MCF 10A (cell line): ENCODE measurements around the gene ARHGAP25. TPM values are rescaled to one million over a fixed set of nuclear protein-coding genes. Genes with fewer than 3 reads are reported as not detected.

Source experiments
- BruUV-seq: library from RNA; stranded (reverse); fragments of 400-500 nt; replicated peaks from 2 replicates; lab custom pipeline; 2021; lab: Mats Ljungman, UMichigan
- CTCF ChIA-PET: fragments of 300-600 bp; sonication (Branson Sonifier 250); formaldehyde crosslinking; extraction: SDS; loops from one replicate; lab custom pipeline; 2021; ENCODE audit warnings: antibody characterized with exemption, inconsistent platforms; lab: Yijun Ruan, JAX
- POLR2A ChIA-PET: fragments of 300-600, 350-650 bp; sonication (Branson Sonifier 250); formaldehyde crosslinking; extraction: SDS; loops from one replicate; lab custom pipeline; 2020; ENCODE audit warnings: antibody characterized with exemption, inconsistent platforms; lab: Yijun Ruan, JAX
- DNase-seq: peaks from one replicate; pipeline ENCODE4 v3.0.0-alpha.2; 2018; ENCODE audit not compliant: unreplicated experiment
- H3K27ac Mint-ChIP-seq: one replicate; pipeline ENCODE4 v1.8.0; 2022; ENCODE audit warnings: mild to moderate bottlenecking, low read depth, mixed read lengths; ENCODE audit not compliant: unreplicated experiment
- H3K27me3 Mint-ChIP-seq: one replicate; pipeline ENCODE4 v1.8.0; 2022; ENCODE audit warnings: mixed read lengths; ENCODE audit not compliant: insufficient read depth, unreplicated experiment
- H3K36me3 Mint-ChIP-seq: one replicate; pipeline ENCODE4 v1.8.0; 2022; ENCODE audit warnings: mild to moderate bottlenecking, moderate library complexity, mixed read lengths; ENCODE audit not compliant: insufficient read depth, unreplicated experiment
- H3K4me1 Mint-ChIP-seq: one replicate; pipeline ENCODE4 v1.8.0; 2022; ENCODE audit warnings: mixed read lengths; ENCODE audit not compliant: insufficient read depth, unreplicated experiment
- H3K4me3 Mint-ChIP-seq: one replicate; pipeline ENCODE4 v1.8.0; 2022; ENCODE audit warnings: mild to moderate bottlenecking, moderate library complexity, mixed read lengths; ENCODE audit not compliant: unreplicated experiment
- H3K9me3 Mint-ChIP-seq: one replicate; pipeline ENCODE4 v1.8.0; 2022; ENCODE audit warnings: mixed read lengths; ENCODE audit not compliant: unreplicated experiment
- CTCF ChIP-seq: fragments of 200-600 bp; IDR thresholded peaks from one replicate; pipeline ENCODE4 v1.8.0; 2022; ENCODE audit warnings: antibody characterized with exemption, mild to moderate bottlenecking; ENCODE audit not compliant: unreplicated experiment
- intact Hi-C: fragments of 100-400 bp; cut with micrococcal nuclease; formaldehyde crosslinking; loops from 2 replicates; pipeline ENCODE4 v1.14.1; 2022
- total RNA-seq: library from RNA; stranded (reverse); gene quantifications from 2 replicates; pipeline ENCODE4 v1.2.3, GENCODE V29; 2022

ARHGAP25 gene
- total RNA-seq, 1 experiment from 2014 or later, result 0.93 TPM

DNA sequence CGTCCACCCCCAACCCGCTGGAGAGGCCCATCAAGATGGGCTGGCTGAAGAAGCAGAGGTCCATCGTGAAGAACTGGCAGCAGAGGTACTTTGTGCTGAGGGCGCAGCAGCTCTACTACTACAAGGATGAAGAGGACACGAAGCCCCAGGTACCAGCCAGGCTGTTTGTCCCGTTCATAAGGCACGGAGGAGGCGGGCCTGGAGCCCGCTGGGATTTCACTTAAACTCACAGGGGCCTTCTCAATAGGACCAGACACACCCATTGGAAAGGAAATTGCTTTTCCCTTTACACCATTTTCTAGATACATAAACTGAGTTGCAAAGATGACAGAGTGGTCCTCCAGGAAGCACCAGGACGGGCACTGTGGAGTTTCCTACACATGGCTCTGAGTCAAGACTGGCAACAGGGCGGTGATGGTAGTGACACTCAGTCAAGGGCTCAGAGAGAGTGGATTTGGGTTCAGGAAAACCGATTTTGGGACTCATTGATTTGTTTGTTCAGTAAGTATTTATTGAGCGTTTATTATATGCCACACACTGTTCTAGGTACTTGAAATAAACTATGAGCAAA, 40.7 kb downstream of the ARHGAP25 start:
- Mint-ChIP-seq H3K4me3 (no peak overlapping the region), H3K4me1 (no peaks in the 10 kb centered on the region), H3K27me3 (no peaks in the 10 kb centered on the region), H3K36me3 (no peaks in the 10 kb centered on the region), H3K27ac (no peak overlapping the region), H3K9me3 (no peaks in the 10 kb centered on the region)
- ChIA-PET POLR2A (no interaction called here), CTCF (interaction anchor here (0.6 to 1.1 kb wide), 3 partner anchors 24 to 152 kb away, joined by 3 read pairs; no protein-coding TSS in a partner anchor)
- intact Hi-C loops, result no loop called here
- BruUV-seq, result no TSS peak
- no peak for DNase-seq
- TF ChIP-seq CTCF, result no peak

DNA sequence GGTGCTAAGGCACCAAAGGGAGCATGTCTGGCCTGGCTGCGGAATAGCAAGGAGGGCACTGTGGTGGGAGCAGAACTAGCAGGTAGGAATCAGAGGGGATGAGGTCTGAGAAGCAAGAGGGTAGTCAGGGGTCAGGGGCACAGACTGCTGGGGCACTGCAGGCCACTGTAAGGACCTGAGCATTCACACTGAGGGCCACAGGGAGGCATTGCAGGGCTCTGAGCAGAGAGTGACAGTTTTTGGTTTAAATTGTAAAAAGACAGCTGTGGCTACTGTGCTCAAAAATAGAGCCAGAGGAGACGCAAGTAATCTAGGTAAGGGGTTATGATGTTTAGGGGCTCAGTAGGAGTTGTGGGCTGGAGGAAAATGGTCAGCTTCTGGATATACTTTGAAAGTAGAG, 41.5 kb downstream of the ARHGAP25 start:
- ChIA-PET CTCF (interaction anchor here (0.6 to 1.4 kb wide), 5 partner anchors 25 to 150 kb away, joined by 3 to 6 read pairs (median 4); no protein-coding TSS in a partner anchor), POLR2A (interaction anchor here (1.5 kb wide), 1 partner anchor 34 kb away, joined by 3 read pairs; no protein-coding TSS in a partner anchor)
- Mint-ChIP-seq H3K4me3 (no peak overlapping the region), H3K36me3 (no peaks in the 10 kb centered on the region), H3K9me3 (no peaks in the 10 kb centered on the region), H3K4me1 (no peaks in the 10 kb centered on the region), H3K27ac (no peak overlapping the region), H3K27me3 (no peaks in the 10 kb centered on the region)
- BruUV-seq, result no TSS peak
- no peak for TF ChIP-seq CTCF
- intact Hi-C loops, result loop anchor here (1.0 kb wide), 1 partner anchor 61 kb away; no protein-coding TSS in a partner anchor
- DNase-seq, result no peak

DNA sequence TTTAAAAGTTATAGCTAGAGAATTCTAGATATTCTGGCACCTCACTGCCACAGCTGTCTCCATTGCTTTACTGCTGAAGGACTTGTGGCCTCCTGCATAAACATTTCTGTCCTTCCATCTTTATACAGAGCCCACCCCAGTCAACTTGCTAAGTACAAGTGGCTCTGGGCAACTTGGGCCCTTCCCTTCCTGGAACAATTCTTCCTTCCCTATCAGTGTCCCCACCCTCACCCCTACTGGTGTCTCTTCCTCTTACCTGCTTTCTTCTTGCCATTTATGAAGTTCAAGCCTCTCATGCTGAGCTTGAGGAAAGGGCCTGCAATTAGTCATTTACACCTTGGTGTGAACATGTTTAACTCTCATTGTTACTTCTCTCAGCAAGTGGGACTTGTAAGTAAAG, 45.0 kb downstream of the ARHGAP25 start:
- H3K36me3 Mint-ChIP-seq, result no peaks in the 10 kb centered on the region
- no peak overlapping the region for H3K4me3 Mint-ChIP-seq
- ChIA-PET CTCF (interaction anchor here (0.6 to 1.0 kb wide), 4 partner anchors 14 to 184 kb away, joined by 3 to 4 read pairs (median 3); no protein-coding TSS in a partner anchor), POLR2A (interaction anchor here (0.9 kb wide), 1 partner anchor 13 kb away, joined by 4 read pairs; no protein-coding TSS in a partner anchor)
- no peak for DNase-seq
- no peaks in the 10 kb centered on the region for H3K9me3 Mint-ChIP-seq
- H3K27me3 Mint-ChIP-seq, result no peaks in the 10 kb centered on the region
- no peaks in the 10 kb centered on the region for H3K4me1 Mint-ChIP-seq
- intact Hi-C loops, result no loop called here
- H3K27ac Mint-ChIP-seq, result no peak overlapping the region
- BruUV-seq, result no TSS peak
- no peak for TF ChIP-seq CTCF

GRCh38 chr2:68784188-68784587, 49.6 kb downstream of the ARHGAP25 start:
- TF ChIP-seq CTCF, result no peak
- no peak overlapping the region for H3K4me3 Mint-ChIP-seq
- no peaks in the 10 kb centered on the region for H3K9me3 Mint-ChIP-seq
- intact Hi-C loops, result no loop called here
- CTCF ChIA-PET, result interaction anchor here (0.7 kb wide), 1 partner anchor 299 kb away, joined by 4 read pairs; no protein-coding TSS in a partner anchor
- DNase-seq, result no peak
- H3K4me1 Mint-ChIP-seq, result no peaks in the 10 kb centered on the region
- H3K27me3 Mint-ChIP-seq, result no peaks in the 10 kb centered on the region
- H3K36me3 Mint-ChIP-seq, result no peaks in the 10 kb centered on the region
- no peak overlapping the region for H3K27ac Mint-ChIP-seq
- POLR2A ChIA-PET, result no interaction called here
- BruUV-seq, result no TSS peak
